Measurements from ENCODE around the gene TBC1D22A.

Gene TBC1D22A

GRCh38 chr22:46985507-46985882, 223.0 kb downstream of the TBC1D22A start:
- Histone ChIP-seq H3K4me2 (ENCODE audit: low read length) (peak overlapping the region; percentile 55), H3K9me3 (replicated peaks; ENCODE audit: low read length) (no peaks in the 10 kb centered on the region), H3K9ac (ENCODE audit: low read depth, low read length) (no peak overlapping the region), H3K4me3 (ENCODE audit: low read length) (no peak overlapping the region), H3K4me1 (ENCODE audit: control insufficient read depth, insufficient read depth, low read length) (peaks cover 15% of the 10 kb centered on the region), H3K36me3 (ENCODE audit: insufficient read depth, low read length) (no peaks in the 10 kb centered on the region), H3K27me3 (ENCODE audit: control insufficient read depth, insufficient read depth, low read length) (no peaks in the 10 kb centered on the region)

- no peak overlapping the region for H3K4me3 ChIP-seq (ENCODE audit: low read length)
- peaks cover 7% of the 10 kb centered on the region for H3K36me3 ChIP-seq (ENCODE audit: insufficient read depth, low read length)
- H3K9ac ChIP-seq (ENCODE audit: low read depth, low read length) = no peak overlapping the region
- H3K9me3 ChIP-seq (replicated peaks; ENCODE audit: low read length) = no peaks in the 10 kb centered on the region
- H3K4me1 ChIP-seq (ENCODE audit: control insufficient read depth, insufficient read depth, low read length) = peaks cover 15% of the 10 kb centered on the region
- H3K4me2 ChIP-seq (ENCODE audit: low read length) = no peak overlapping the region
- H3K27me3 ChIP-seq (ENCODE audit: control insufficient read depth, insufficient read depth, low read length) = no peaks in the 10 kb centered on the region
Measured at GRCh38 chr22:46986788-46987187, 224.3 kb downstream of the TBC1D22A start.

GRCh38 chr22:46990937-46991550, 228.6 kb downstream of the TBC1D22A start:
- H3K9me3 ChIP-seq (replicated peaks; ENCODE audit: low read length) = no peaks in the 10 kb centered on the region
- H3K27me3 ChIP-seq (ENCODE audit: control insufficient read depth, insufficient read depth, low read length) = no peaks in the 10 kb centered on the region
- no peak overlapping the region for H3K4me3 ChIP-seq (ENCODE audit: low read length)
- H3K36me3 ChIP-seq (ENCODE audit: insufficient read depth, low read length) = peaks cover 7% of the 10 kb centered on the region
- no peak overlapping the region for H3K9ac ChIP-seq (ENCODE audit: low read depth, low read length)
- H3K4me2 ChIP-seq (ENCODE audit: low read length) = no peak overlapping the region
- no peaks in the 10 kb centered on the region for H3K4me1 ChIP-seq (ENCODE audit: control insufficient read depth, insufficient read depth, low read length)

GRCh38 chr22:46991666-46992065, 229.2 kb downstream of the TBC1D22A start:
- H3K4me1 ChIP-seq (ENCODE audit: control insufficient read depth, insufficient read depth, low read length) = no peaks in the 10 kb centered on the region
- H3K27me3 ChIP-seq (ENCODE audit: control insufficient read depth, insufficient read depth, low read length) = no peaks in the 10 kb centered on the region
- no peak overlapping the region for H3K4me3 ChIP-seq (ENCODE audit: low read length)
- no peak overlapping the region for H3K9ac ChIP-seq (ENCODE audit: low read depth, low read length)
- H3K9me3 ChIP-seq (replicated peaks; ENCODE audit: low read length) = no peaks in the 10 kb centered on the region
- no peak overlapping the region for H3K4me2 ChIP-seq (ENCODE audit: low read length)
- H3K36me3 ChIP-seq (ENCODE audit: insufficient read depth, low read length) = peaks cover 7% of the 10 kb centered on the region

GRCh38 chr22:46992121-46992731, 229.8 kb downstream of the TBC1D22A start:
- Histone ChIP-seq H3K27me3 (ENCODE audit: control insufficient read depth, insufficient read depth, low read length) (no peaks in the 10 kb centered on the region), H3K36me3 (ENCODE audit: insufficient read depth, low read length) (peaks cover 7% of the 10 kb centered on the region), H3K4me1 (ENCODE audit: control insufficient read depth, insufficient read depth, low read length) (no peaks in the 10 kb centered on the region), H3K9ac (ENCODE audit: low read depth, low read length) (no peak overlapping the region), H3K9me3 (replicated peaks; ENCODE audit: low read length) (no peaks in the 10 kb centered on the region), H3K4me2 (ENCODE audit: low read length) (no peak overlapping the region), H3K4me3 (ENCODE audit: low read length) (no peak overlapping the region)

GRCh38 chr22:46993633-46994032, 231.2 kb downstream of the TBC1D22A start:
- no peak overlapping the region for H3K9ac ChIP-seq (ENCODE audit: low read depth, low read length)
- peaks cover 8% of the 10 kb centered on the region for H3K36me3 ChIP-seq (ENCODE audit: insufficient read depth, low read length)
- no peaks in the 10 kb centered on the region for H3K9me3 ChIP-seq (replicated peaks; ENCODE audit: low read length)
- H3K4me3 ChIP-seq (ENCODE audit: low read length) = no peak overlapping the region
- H3K27me3 ChIP-seq (ENCODE audit: control insufficient read depth, insufficient read depth, low read length) = no peaks in the 10 kb centered on the region
- no peaks in the 10 kb centered on the region for H3K4me1 ChIP-seq (ENCODE audit: control insufficient read depth, insufficient read depth, low read length)
- H3K4me2 ChIP-seq (ENCODE audit: low read length) = no peak overlapping the region

- H3K9me3 ChIP-seq (replicated peaks; ENCODE audit: low read length) = no peaks in the 10 kb centered on the region
- H3K36me3 ChIP-seq (ENCODE audit: insufficient read depth, low read length) = peaks cover 11% of the 10 kb centered on the region
- no peak overlapping the region for H3K4me2 ChIP-seq (ENCODE audit: low read length)
- no peaks in the 10 kb centered on the region for H3K27me3 ChIP-seq (ENCODE audit: control insufficient read depth, insufficient read depth, low read length)
- no peaks in the 10 kb centered on the region for H3K4me1 ChIP-seq (ENCODE audit: control insufficient read depth, insufficient read depth, low read length)
- no peak overlapping the region for H3K4me3 ChIP-seq (ENCODE audit: low read length)
- no peak overlapping the region for H3K9ac ChIP-seq (ENCODE audit: low read depth, low read length)
Measured at GRCh38 chr22:46994265-46994664, 231.8 kb downstream of the TBC1D22A start.

- H3K4me3 ChIP-seq (ENCODE audit: low read length) = no peak overlapping the region
- no peaks in the 10 kb centered on the region for H3K4me1 ChIP-seq (ENCODE audit: control insufficient read depth, insufficient read depth, low read length)
- no peak overlapping the region for H3K9ac ChIP-seq (ENCODE audit: low read depth, low read length)
- no peaks in the 10 kb centered on the region for H3K9me3 ChIP-seq (replicated peaks; ENCODE audit: low read length)
- H3K4me2 ChIP-seq (ENCODE audit: low read length) = no peak overlapping the region
- no peaks in the 10 kb centered on the region for H3K27me3 ChIP-seq (ENCODE audit: control insufficient read depth, insufficient read depth, low read length)
- H3K36me3 ChIP-seq (ENCODE audit: insufficient read depth, low read length) = peaks cover 11% of the 10 kb centered on the region
Measured at GRCh38 chr22:46994983-46995382, 232.5 kb downstream of the TBC1D22A start.

GRCh38 chr22:46995501-46996360, 233.3 kb downstream of the TBC1D22A start:
- Histone ChIP-seq H3K4me1 (ENCODE audit: control insufficient read depth, insufficient read depth, low read length) (no peaks in the 10 kb centered on the region), H3K36me3 (ENCODE audit: insufficient read depth, low read length) (peaks cover 11% of the 10 kb centered on the region), H3K4me2 (ENCODE audit: low read length) (no peak overlapping the region), H3K4me3 (ENCODE audit: low read length) (no peak overlapping the region), H3K9me3 (replicated peaks; ENCODE audit: low read length) (no peaks in the 10 kb centered on the region), H3K27me3 (ENCODE audit: control insufficient read depth, insufficient read depth, low read length) (no peaks in the 10 kb centered on the region), H3K9ac (ENCODE audit: low read depth, low read length) (no peak overlapping the region)

GRCh38 chr22:46996595-46997310, 234.3 kb downstream of the TBC1D22A start:
- H3K36me3 ChIP-seq (ENCODE audit: insufficient read depth, low read length) = peaks cover 3% of the 10 kb centered on the region
- H3K9ac ChIP-seq (ENCODE audit: low read depth, low read length) = no peak overlapping the region
- no peak overlapping the region for H3K4me2 ChIP-seq (ENCODE audit: low read length)
- no peaks in the 10 kb centered on the region for H3K4me1 ChIP-seq (ENCODE audit: control insufficient read depth, insufficient read depth, low read length)
- H3K27me3 ChIP-seq (ENCODE audit: control insufficient read depth, insufficient read depth, low read length) = no peaks in the 10 kb centered on the region
- H3K9me3 ChIP-seq (replicated peaks; ENCODE audit: low read length) = no peaks in the 10 kb centered on the region
- H3K4me3 ChIP-seq (ENCODE audit: low read length) = no peak overlapping the region

- no peak overlapping the region for H3K9ac ChIP-seq (ENCODE audit: low read depth, low read length)
- H3K4me3 ChIP-seq (ENCODE audit: low read length) = no peak overlapping the region
- H3K36me3 ChIP-seq (ENCODE audit: insufficient read depth, low read length) = peaks cover 3% of the 10 kb centered on the region
- H3K4me2 ChIP-seq (ENCODE audit: low read length) = no peak overlapping the region
- no peaks in the 10 kb centered on the region for H3K27me3 ChIP-seq (ENCODE audit: control insufficient read depth, insufficient read depth, low read length)
- no peaks in the 10 kb centered on the region for H3K4me1 ChIP-seq (ENCODE audit: control insufficient read depth, insufficient read depth, low read length)
- H3K9me3 ChIP-seq (replicated peaks; ENCODE audit: low read length) = no peaks in the 10 kb centered on the region
Measured at GRCh38 chr22:46997311-46997970, 235.0 kb downstream of the TBC1D22A start.
